Fibroblast of skin of scalp (primary cell): ENCODE results near the gene AP3S2. TPM values are rescaled to one million over a fixed set of nuclear protein-coding genes. Genes with fewer than 3 reads are reported as not detected.
A peak's percentile ranks its signal among the peaks of the same experiment; 100 is the strongest.
"Not testable (repeated sequence)": the region's sequence is repeated elsewhere in the genome, so short reads cannot be mapped to it uniquely, and the experiment has no call there.

Experiments
- DNase-seq: peaks from one replicate; pipeline ENCODE4 v3.0.0-alpha.2; 2013
- polyA plus RNA-seq, 2 experiments: library from polyadenylated mRNA; unstranded; fragments of 120-200 nt; gene quantifications; one replicate each; pipeline ENCODE4 v1.2.1, GENCODE V29; 2013; ENCODE audit not compliant: insufficient read length in 2 of 2

The AP3S2 gene
- polyA plus RNA-seq (2013, experiment 1 of 2; ENCODE audit: insufficient read length) = 15.8 TPM
- polyA plus RNA-seq (2013, experiment 2 of 2; ENCODE audit: insufficient read length) = 21.0 TPM

DNA sequence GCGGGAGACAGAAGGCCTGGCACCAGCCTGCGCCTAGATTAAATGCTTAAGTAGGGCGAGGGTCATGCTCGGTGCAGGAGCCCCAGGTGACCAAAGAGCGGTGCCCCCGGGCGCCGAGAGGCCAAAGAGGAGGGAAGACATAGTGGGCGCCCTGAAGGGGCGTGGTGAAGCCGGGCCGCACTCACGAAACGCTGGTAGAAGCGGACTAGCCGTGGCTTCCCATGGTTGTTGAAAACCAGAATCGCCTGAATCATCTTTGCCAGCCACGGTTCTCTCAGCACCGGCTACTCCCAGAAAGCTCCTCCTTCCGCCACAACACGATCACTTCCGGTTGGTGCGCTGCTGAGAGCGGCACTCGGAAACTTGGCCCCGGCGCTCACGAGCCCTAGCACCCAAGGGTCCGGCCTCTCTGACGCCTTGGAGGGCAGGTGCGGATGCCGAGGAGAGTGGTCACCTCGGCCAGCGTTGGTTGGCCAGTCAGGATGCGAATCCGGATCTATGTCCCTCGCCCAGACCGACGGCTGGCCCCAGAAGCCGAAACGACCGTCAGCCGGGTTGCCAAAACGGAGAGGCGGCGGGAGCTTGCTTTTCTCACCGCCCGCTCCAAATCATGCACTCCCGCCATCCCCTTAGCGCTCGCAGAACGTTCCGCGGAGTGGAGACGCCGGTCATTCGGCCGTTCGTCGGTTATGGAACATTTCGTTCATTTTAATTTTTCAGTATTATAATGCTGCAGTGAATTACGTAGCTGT, at the start of gene AP3S2:
Gene AP3S2, minus strand, starts transcription at position 299 of the 752 bp plus-strand sequence. Its CDS starts 45 bp downstream, at position 254.
- peak; percentile 93 for DNase-seq

GRCh38 chr15:89939910-89940309, 46.1 kb upstream of the AP3S2 start:
- DNase-seq = no peak

DNA sequence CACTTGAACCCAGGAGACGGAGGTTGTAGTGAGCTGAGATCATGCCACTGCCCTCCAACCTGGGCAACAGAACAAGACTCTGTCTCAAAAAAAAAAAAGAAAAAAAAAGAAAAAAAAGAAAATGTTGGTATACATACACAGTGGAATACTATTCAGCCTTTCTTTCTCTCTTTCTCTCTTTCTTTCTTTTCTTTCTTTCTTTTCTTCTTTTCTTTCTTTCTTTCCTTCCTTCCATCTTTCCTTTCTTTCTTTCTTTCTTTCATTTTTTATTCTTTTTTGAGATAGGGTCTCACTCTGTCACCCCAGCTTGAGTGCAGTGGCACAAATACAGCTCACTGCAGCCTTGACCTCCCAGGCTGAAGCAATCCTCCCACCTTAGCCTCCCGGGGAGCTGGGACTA, 45.6 kb upstream of the AP3S2 start:
- not testable (repeated sequence) for DNase-seq

DNA sequence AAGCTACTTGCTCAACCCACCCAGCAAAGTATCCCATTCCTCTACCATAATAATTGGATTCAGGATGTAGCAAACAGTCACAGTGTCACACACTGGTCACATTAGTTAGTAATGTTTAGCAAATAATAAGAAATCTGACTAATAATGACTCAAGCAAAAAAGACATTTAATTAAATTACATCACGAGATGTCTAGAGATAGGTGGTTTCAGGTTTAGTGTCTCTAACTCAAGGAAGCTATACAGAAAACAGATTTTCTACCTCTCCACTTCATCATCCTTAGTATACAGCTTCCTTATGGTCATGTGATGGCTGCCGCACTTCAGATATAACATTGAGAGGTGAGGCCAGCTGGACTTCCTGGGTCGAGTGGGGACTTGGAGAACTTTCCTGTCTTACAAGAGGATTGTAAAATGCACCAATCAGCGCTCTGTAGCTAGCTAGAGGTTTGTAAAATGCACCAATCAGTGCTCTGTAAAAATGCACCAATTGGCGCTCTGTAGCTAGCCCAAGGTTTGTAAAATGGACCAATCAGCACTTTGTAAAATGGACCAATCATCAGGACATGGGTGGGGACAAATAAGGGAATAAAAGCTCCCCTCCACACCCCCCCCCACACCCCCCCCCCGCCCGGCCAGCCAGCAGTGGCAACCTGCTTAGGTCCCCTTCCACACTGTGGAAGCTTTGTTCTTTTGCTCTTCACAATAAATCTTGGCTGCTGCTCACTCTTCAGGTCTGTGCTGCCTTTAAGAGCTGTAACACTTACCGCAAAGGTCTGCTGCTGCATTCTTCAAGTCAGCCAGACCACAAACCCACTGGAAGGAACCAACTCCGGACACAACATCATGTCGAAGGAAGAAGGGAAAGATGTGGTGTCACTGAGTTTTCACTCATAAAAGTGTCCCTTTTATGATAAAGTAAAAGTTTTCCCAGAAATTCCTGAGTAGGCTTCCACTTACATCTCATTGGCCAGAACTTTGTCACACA, 43.9 kb upstream of the AP3S2 start:
- no peak for DNase-seq

GRCh38 chr15:89936786-89937265, 43.0 kb upstream of the AP3S2 start:
- no peak for DNase-seq

- DNase-seq = no peak
Measured at GRCh38 chr15:89936051-89936785, 42.4 kb upstream of the AP3S2 start.

DNA sequence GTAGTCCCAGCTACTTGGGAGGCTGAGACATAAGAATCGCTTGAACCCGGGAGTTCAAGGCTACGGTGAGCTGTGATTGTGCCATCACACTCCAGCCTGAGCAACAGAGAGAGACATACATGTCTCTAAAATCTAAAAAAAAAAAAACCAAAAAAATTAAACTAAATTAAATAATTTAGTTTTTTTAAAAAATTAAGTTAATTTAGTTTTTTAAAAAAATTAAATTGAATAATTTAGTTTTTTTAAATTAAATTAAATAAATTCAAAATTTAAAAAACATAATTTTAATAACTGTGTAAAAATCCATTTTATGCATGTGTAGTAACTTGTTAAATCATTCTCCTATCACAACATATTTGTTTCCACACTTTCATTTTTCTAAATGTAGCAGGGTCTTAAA, 39.1 kb upstream of the AP3S2 start:
- DNase-seq = no peak

DNA sequence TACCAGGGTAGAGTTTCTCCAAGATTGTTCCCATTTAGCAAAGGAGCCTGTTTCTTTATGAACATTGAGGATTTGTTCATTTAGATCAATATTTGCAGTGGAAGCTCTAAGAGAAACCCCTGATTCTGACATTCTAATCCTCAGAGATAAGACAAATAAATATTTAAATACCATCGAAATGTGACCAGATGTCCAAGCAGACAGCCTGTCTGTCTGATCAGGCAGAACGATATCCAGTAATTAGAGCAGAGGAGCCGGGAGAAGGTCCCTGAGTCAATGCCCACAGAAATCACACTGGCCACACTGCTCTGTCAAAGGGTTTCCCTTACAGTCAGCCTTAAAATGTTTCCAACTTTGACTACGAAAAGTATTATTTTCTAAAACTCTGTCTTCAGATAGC, 34.6 kb upstream of the AP3S2 start:
- DNase-seq = no peak

DNA sequence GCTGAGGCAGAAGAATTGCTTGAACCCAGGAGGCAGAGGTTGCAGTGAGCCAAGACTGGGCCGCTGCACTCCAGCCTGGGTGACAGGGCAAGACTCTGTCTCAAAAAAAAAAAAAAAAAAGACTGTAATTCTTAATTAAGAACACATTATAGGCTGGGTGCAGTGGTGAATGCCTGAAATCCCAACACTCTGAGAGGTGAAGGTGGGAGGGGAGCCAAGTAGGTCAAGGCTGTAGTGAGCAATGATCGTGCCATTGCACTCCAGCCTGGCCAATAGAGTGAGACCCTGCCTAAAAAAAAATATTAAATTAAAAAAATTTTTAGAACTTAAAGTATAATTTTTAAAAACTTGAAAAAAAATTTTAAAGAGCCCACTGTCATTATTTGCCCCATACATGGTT, 32.4 kb upstream of the AP3S2 start:
- peak; percentile 63 for DNase-seq

GRCh38 chr15:89917442-89918101, 23.8 kb upstream of the AP3S2 start:
- DNase-seq = no peak

DNA sequence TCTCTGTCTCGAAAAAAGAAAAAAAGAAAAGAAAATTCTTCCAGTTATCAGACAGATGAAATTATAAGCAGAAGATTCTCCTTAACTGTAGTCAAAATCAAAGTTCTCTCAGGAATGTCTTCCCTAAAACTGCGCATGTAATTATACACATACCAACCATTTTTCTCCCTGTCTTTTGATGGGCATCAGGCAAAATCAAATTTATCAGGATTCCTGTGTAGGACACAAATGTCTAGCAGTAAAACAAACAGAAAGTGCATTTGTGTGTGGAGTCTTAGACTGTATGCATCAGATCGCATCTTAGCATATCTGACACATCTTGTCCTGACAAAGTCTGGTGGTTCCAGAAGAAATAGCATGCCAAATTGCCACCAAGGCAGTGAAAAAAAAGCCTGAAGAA, 22.9 kb upstream of the AP3S2 start:
- peak; percentile 4 for DNase-seq

- peak; percentile 62 for DNase-seq
Measured at GRCh38 chr15:89912674-89913396, 19.0 kb upstream of the AP3S2 start, which contains the start of gene ARPIN. TSS of gene ARPIN (minus strand) at chr15:89912952. CDS start at chr15:89912835, 117 bp downstream.

- DNase-seq = peak; percentile 17
Measured at GRCh38 chr15:89912145-89912673, 18.4 kb upstream of the AP3S2 start.

GRCh38 chr15:89910891-89911626, 17.3 kb upstream of the AP3S2 start:
- no peak for DNase-seq

GRCh38 chr15:89909611-89910010, 15.8 kb upstream of the AP3S2 start:
- DNase-seq = no peak

GRCh38 chr15:89908226-89908625, 14.4 kb upstream of the AP3S2 start:
- DNase-seq = no peak

DNA sequence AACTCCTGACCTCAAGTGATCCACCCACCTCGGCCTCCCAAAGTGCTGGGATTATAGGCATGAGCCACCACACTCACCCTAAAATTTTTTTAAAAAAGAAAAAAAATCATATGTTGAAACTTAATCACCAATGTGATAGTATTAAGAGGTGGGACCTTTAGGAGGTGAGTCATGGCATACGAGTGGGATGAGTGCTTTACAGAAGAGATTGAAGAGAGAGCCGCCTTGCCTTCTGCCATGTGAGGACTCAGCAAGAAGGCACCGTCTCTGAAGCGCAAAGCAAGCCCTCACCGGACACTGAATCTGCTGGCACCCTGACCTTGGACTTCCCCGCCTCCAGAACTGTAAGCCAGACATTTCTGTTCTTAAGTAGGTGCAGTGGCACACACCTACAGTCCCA, 13.5 kb upstream of the AP3S2 start:
- DNase-seq = no peak

DNA sequence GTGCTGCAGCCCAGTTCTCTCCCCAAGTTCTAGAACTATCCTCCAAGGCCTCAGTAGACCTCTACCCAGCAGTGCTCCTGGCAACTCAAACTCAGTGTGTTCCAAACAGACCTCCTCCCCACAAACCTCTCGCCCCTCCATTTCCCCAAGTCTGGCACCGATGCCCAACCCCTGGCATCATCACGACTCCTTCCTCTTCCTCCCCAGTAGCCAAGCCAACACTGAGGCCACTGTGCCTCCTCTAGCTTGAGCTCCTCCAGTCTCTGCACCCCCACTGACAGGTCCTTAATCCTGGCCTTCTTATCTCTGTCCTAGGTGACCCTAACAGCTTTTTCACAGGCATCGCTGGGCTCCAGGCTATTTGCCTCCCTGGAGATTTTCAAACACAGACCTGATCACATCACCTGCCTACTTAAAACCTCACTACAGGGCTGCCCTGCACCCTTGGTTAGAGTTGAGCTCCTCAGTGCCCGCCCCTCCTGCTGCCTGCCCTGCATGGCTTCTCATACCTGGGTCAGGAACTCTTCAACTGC, 12.1 kb upstream of the AP3S2 start:
- DNase-seq = no peak

GRCh38 chr15:89904519-89904918, 10.7 kb upstream of the AP3S2 start:
- no peak for DNase-seq

- no peak for DNase-seq
Measured at GRCh38 chr15:89903858-89904130, 10.0 kb upstream of the AP3S2 start.
